ENCODE data around the gene WIF1. TPM values are rescaled to one million over a fixed set of nuclear protein-coding genes. Genes with fewer than 3 reads are reported as not detected.

WIF1 gene
- polyA plus RNA-seq, 3 donors, result not detected

- peak overlapping the region; percentile 65 to 90 (median 76) for H3K4me3 ChIP-seq (replicated peaks in 1 of 3; ENCODE audit: low read depth in 2 of 3, low read length in 3 of 3)
- Mint-ChIP-seq H3K27me3 (ENCODE audit: low read depth in 3 of 3) (peaks cover 0 to 3% (median 0%) of the 10 kb centered on the region in 3 donors), H3K27ac (peak overlapping the region; percentile 57 to 98 (median 89)), H3K4me3 (peak overlapping the region; percentile 96 to 99), H3K9me3 (peaks cover 0 to 5% (median 0%) of the 10 kb centered on the region in 7 donors), H3K4me1 (peaks cover 30% of the 10 kb centered on the region), H3K36me3 (peaks cover 0 to 4% of the 10 kb centered on the region in 2 donors)
- no peaks in the 10 kb centered on the region for H3K9me3 ChIP-seq (replicated peaks in 1 of 2; ENCODE audit: control insufficient read depth in 1 of 2, insufficient read depth in 1 of 2, low read length in 2 of 2)
- H3K27me3 ChIP-seq (ENCODE audit: control insufficient read depth in 2 of 2, insufficient read depth in 2 of 2, low read length in 2 of 2), result no peaks in the 10 kb centered on the region
- peaks cover 1 to 12% of the 10 kb centered on the region in 2 donors for H3K36me3 ChIP-seq (replicated peaks in 1 of 2; ENCODE audit: control insufficient read depth in 1 of 2, insufficient read depth in 2 of 2, low read length in 2 of 2)
- peaks cover 38 to 40% of the 10 kb centered on the region in 2 donors for H3K4me1 ChIP-seq (ENCODE audit: control insufficient read depth in 1 of 2, insufficient read depth in 2 of 2, low read length in 2 of 2)
- peaks cover 58% of the 10 kb centered on the region for H3K79me2 ChIP-seq (ENCODE audit: insufficient read depth, low read length)
- H3K4me2 ChIP-seq (replicated peaks; ENCODE audit: extremely low read depth, low read length, poor library complexity, severe bottlenecking), result peak overlapping the region; percentile 89
- 0% methylated on average over 40 of the region's 47 CpGs for WGBS (ENCODE audit: insufficient coverage)
- peak; percentile 47 to 54 (median 51) for DNase-seq
- intact Hi-C loops (cut with micrococcal nuclease), result no loop called here
- no peak for TF ChIP-seq CTCF (IDR thresholded peaks at IDR 0.05)
- peak overlapping the region; percentile 98 for H3K9ac ChIP-seq (ENCODE audit: insufficient read depth, low read length, poor library complexity, severe bottlenecking)
- H3K27ac ChIP-seq (ENCODE audit: low read depth in 1 of 2, low read length in 2 of 2), result peak overlapping the region; percentile 81 to 88
- H4K20me1 ChIP-seq (ENCODE audit: insufficient read depth, low read length), result peaks cover 30% of the 10 kb centered on the region
- peak overlapping the region; percentile 90 for H2AFZ ChIP-seq (ENCODE audit: insufficient read depth, low read depth, low read length, poor library complexity, severe bottlenecking)
Measured at GRCh38 chr12:65170209-65170881, 49.2 kb upstream of the WIF1 start.

GRCh38 chr12:65169320-65170208, 48.5 kb upstream of the WIF1 start, which contains the start of gene LEMD3:
Gene LEMD3 (plus strand): TSS chr12:65169583. CDS start chr12:65169597, 14 bp downstream.
- Mint-ChIP-seq H3K27ac (peak within 1 kb of the TSS; percentile 98 to 100 (median 99)), H3K4me1 (peaks cover 30% of the 10 kb centered on the region), H3K9me3 (peaks cover 0 to 5% (median 0%) of the 10 kb centered on the region in 7 donors), H3K36me3 (peaks cover 0 to 4% of the 10 kb centered on the region in 2 donors), H3K4me3 (peak within 1 kb of the TSS; percentile 99), H3K27me3 (ENCODE audit: low read depth in 3 of 3) (peaks cover 0 to 3% (median 0%) of the 10 kb centered on the region in 3 donors)
- peak; percentile 84 to 90 (median 90) for DNase-seq
- Histone ChIP-seq H3K9me3 (replicated peaks in 1 of 2; ENCODE audit: control insufficient read depth in 1 of 2, insufficient read depth in 1 of 2, low read length in 2 of 2) (no peaks in the 10 kb centered on the region), H3K36me3 (replicated peaks in 1 of 2; ENCODE audit: control insufficient read depth in 1 of 2, insufficient read depth in 2 of 2, low read length in 2 of 2) (peaks cover 0 to 4% of the 10 kb centered on the region in 2 donors), H3K79me2 (ENCODE audit: insufficient read depth, low read length) (peaks cover 51% of the 10 kb centered on the region), H2AFZ (ENCODE audit: insufficient read depth, low read depth, low read length, poor library complexity, severe bottlenecking) (peak within 1 kb of the TSS; percentile 90), H3K9ac (ENCODE audit: insufficient read depth, low read length, poor library complexity, severe bottlenecking) (peak within 1 kb of the TSS; percentile 98), H3K4me3 (replicated peaks in 1 of 3; ENCODE audit: low read depth in 2 of 3, low read length in 3 of 3) (peak within 1 kb of the TSS; percentile 65 to 90 (median 76)), H3K4me2 (replicated peaks; ENCODE audit: extremely low read depth, low read length, poor library complexity, severe bottlenecking) (peak within 1 kb of the TSS; percentile 89), H4K20me1 (ENCODE audit: insufficient read depth, low read length) (peaks cover 22% of the 10 kb centered on the region), H3K27ac (ENCODE audit: low read depth in 1 of 2, low read length in 2 of 2) (peak within 1 kb of the TSS; percentile 81 to 88), H3K27me3 (ENCODE audit: control insufficient read depth in 2 of 2, insufficient read depth in 2 of 2, low read length in 2 of 2) (no peaks in the 10 kb centered on the region), H3K4me1 (ENCODE audit: control insufficient read depth in 1 of 2, insufficient read depth in 2 of 2, low read length in 2 of 2) (peaks cover 35 to 40% of the 10 kb centered on the region in 2 donors)
- under 1% methylated on average over 91 of the region's 91 CpGs for WGBS (ENCODE audit: insufficient coverage)
- intact Hi-C loops (cut with micrococcal nuclease), result no loop called here
- peak; percentile 20 for TF ChIP-seq CTCF (IDR thresholded peaks at IDR 0.05)
